GM21825 (cell line): Measurements from ENCODE around the gene CTSF.
"Not testable (repeated sequence)": the region's sequence is repeated elsewhere in the genome, so short reads cannot be mapped to it uniquely, and the experiment has no call there.

Source experiments
- ATAC-seq: cut with Tn5 transposase; IDR thresholded peaks from one replicate; pipeline ENCODE4 v1.9.1; 2021; ENCODE audit warnings: mild to moderate bottlenecking, moderate library complexity; ENCODE audit not compliant: unreplicated experiment

CTSF gene

GRCh38 chr11:66568124-66568916, at the start of gene CTSF:
CTSF (minus strand) TSS chr11:66568606; CDS start chr11:66568486, 120 bp downstream.
- ATAC-seq = peak; percentile 44

GRCh38 chr11:66617155-66617834, 48.9 kb upstream of the CTSF start:
- ATAC-seq = no peak

GRCh38 chr11:66616379-66617154, 48.2 kb upstream of the CTSF start, which contains the start of gene RBM14:
RBM14 (plus strand) TSS chr11:66616630; CDS start chr11:66616721, 91 bp downstream.
- peak; percentile 87 for ATAC-seq

GRCh38 chr11:66614073-66614472, 45.7 kb upstream of the CTSF start:
- ATAC-seq = no peak

- ATAC-seq = no peak
These were observed 44.1 kb upstream of the CTSF start for GRCh38 chr11:66612458-66612857.

GRCh38 chr11:66609721-66610617, 41.6 kb upstream of the CTSF start:
- no peak for ATAC-seq

DNA sequence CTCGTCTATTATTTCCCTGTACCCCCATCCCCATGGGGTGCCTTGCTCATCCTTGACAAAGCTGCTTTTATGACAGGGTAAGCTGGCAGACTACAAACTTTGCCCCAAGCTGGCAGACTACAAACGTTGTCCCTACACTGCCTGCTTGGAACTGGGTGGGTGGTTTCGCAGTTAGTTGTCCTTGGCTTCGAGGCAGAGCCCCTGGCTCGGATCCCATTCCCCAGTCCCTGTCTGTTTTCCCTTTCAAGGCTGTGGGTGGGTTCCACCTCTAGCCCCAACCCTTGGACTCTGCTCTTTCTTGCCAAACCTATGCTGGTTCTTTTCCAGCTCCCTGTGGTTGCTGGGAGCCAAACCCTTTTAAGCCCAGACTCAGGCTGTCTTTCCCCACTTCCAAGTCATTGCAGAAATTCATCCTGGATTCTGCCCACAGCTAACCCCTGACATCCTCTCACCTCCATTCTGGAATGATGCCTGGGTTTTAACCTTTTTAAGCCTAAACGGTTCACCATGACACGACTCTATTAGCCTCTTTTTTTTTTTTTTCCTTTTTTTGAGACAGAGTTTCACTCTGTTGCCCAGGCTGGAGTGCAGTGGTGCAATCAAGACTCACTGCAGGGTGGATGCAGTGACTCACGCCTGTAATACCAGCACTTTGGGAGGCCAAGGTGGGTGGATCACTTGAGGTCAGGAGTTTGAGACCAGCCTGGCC, 38.9 kb upstream of the CTSF start:
- no peak for ATAC-seq

GRCh38 chr11:66606608-66607007, 38.2 kb upstream of the CTSF start:
- ATAC-seq = not testable (repeated sequence)

GRCh38 chr11:66604155-66604554, 35.7 kb upstream of the CTSF start:
- no peak for ATAC-seq

DNA sequence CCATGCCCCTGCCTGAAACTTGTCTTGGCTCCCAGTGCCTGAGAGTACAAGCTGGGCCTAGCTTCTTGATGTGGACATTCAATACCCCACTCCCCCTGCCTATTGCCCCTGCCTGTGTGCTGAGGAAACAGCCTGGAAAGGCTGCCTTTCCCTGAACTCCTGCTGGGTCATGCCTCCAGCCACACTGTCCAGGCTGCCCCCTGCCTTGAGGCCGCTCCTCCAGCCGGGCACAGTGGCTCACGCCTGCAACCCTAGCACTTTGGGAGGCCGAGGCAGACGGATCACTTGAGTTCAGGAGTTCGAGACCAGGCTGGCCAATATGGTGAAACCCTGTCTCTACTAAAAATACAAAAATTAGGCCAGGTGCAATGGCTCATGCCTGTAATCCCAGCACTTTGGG, 34.7 kb upstream of the CTSF start:
- ATAC-seq = no peak

GRCh38 chr11:66600631-66601233, 32.3 kb upstream of the CTSF start:
- ATAC-seq = no peak

- no peak for ATAC-seq
These were observed 31.8 kb upstream of the CTSF start for GRCh38 chr11:66600219-66600618.

DNA sequence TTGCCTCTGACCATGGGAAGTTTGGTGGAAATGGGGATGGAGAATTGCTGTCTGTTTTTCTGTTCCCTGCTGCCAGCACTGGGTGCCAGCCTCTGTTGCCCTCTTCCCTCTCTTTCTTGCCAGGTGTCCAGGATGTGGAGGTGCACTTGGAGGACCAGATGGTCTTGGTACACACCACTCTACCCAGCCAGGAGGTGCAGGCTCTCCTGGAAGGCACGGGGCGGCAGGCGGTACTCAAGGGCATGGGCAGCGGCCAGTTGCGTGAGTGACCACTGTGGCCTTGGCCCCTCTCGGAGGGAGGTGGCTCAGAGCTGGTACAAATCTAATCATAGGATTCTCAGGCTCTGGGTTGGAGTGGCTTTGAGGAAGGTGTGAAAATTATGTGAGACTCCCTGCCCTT, 30.6 kb upstream of the CTSF start:
- ATAC-seq = no peak

- no peak for ATAC-seq
These were observed 27.0 kb upstream of the CTSF start for GRCh38 chr11:66595245-66595904.

DNA sequence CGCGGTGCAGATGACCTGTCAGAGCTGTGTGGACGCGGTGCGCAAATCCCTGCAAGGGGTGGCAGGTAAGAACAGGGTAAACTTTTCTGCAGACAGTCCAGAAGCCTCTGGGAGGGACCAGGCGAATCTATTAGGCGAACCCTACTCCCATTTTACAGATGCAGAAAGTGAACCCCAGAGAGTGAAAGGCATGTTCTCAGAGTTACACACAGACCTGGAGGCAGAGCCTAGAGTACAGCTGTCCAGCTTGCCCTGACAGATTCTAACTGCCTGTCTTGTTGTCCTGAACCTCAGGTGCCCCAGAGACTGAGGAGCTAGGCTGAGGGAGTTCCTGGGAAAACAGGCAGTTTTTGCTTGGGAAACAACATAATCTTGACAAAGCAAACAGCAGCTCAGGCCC, 25.2 kb upstream of the CTSF start:
- ATAC-seq = no peak

- peak; percentile 2 for ATAC-seq
These were observed 24.9 kb upstream of the CTSF start for GRCh38 chr11:66593303-66593635.

DNA sequence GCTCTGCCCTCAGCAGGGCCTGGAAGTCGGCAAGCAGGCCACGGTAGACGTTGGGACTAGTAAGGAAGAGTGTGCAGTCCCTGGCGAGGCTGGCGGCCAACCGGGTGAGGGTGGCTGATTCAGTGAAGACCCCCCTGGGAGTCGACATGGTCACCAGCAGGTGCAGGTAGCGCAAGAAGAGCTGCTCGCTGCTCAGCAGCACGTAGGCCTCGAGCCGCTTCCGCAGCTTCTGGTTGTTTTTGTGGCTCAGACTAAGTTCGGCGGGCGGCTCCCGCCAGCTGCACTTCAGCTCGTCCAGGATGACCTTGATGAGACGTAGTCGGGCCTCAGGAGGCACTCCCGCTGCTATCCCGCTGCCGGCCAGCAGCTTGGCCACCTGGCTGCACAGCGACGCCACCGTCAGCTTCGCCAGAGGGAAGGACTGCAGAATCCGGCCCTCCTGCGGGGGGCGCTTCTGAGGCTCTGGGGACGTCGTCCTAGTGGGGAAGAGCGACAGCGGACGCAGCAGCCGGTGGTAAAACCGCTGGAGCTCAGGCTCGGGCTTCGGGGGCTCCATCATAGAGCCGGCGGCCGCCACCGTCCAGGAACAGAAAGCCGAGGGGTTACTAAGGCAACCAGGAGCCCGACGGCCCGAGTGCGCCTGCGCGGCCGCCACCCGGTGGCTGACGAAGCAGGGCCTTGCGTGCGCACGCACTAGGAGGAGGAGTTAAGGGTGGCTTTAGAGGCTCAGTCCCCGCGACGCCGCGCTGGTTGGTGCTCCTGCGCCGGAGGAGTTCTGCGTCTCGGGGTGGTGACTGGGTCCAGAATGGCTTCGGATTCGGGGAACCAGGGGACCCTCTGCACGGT, 24.3 kb upstream of the CTSF start, which contains the start of the genes CCDC87 and CCS:
Gene CCDC87 (minus strand): TSS at position 607 of the 846 bp plus-strand sequence. CDS start 48 bp downstream, at position 559.
Gene CCS (plus strand): TSS at position 729 of the 846 bp plus-strand sequence. CDS start 77 bp downstream, at position 806.
- ATAC-seq = peak; percentile 86

- ATAC-seq = no peak
These were observed 22.8 kb upstream of the CTSF start for GRCh38 chr11:66591175-66591574.
